Measurements from ENCODE around the gene BMPR1B.

- no peak for TF ChIP-seq ZNF274 (IDR thresholded peaks at IDR 0.05; ENCODE audit: low read depth, low read length)
- TF ChIP-seq, protein P1, sequence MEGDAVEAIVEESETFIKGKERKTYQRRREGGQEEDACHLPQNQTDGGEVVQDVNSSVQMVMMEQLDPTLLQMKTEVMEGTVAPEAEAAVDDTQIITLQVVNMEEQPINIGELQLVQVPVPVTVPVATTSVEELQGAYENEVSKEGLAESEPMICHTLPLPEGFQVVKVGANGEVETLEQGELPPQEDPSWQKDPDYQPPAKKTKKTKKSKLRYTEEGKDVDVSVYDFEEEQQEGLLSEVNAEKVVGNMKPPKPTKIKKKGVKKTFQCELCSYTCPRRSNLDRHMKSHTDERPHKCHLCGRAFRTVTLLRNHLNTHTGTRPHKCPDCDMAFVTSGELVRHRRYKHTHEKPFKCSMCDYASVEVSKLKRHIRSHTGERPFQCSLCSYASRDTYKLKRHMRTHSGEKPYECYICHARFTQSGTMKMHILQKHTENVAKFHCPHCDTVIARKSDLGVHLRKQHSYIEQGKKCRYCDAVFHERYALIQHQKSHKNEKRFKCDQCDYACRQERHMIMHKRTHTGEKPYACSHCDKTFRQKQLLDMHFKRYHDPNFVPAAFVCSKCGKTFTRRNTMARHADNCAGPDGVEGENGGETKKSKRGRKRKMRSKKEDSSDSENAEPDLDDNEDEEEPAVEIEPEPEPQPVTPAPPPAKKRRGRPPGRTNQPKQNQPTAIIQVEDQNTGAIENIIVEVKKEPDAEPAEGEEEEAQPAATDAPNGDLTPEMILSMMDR (IDR thresholded peaks at IDR 0.05 in 2 of 3, conservative IDR thresholded peaks at IDR 0.05 in 1 of 3; ENCODE audit: borderline replicate concordance in 1 of 3, insufficient read depth in 1 of 3, low read depth in 2 of 3, low read length in 2 of 3), result no peak
Measured at GRCh38 chr4:95158045-95158444, 400.3 kb downstream of the BMPR1B start.

Measured in HCT116 (cell line).